HFF-Myc (cell line): ENCODE data around the gene SCARB1.

Experiments used
- DNase-seq: peaks from one replicate; pipeline ENCODE4 v3.0.0-alpha.2; 2011; ENCODE audit warnings: low read depth; ENCODE audit errors: extremely low read depth
- H3K4me3 ChIP-seq: replicated peaks from 2 replicates; pipeline ENCODE4 v1.5.1; 2011; ENCODE audit warnings: low read depth, mild to moderate bottlenecking, control low read depth, low read length
- TF ChIP-seq, protein P1 (sequence below): IDR thresholded peaks from 2 replicates; pipeline ENCODE4 v1.5.1; 2012; ENCODE audit warnings: mild to moderate bottlenecking, low read depth, low read length, control low read depth; ENCODE audit errors: missing control alignments

The SCARB1 gene

DNA sequence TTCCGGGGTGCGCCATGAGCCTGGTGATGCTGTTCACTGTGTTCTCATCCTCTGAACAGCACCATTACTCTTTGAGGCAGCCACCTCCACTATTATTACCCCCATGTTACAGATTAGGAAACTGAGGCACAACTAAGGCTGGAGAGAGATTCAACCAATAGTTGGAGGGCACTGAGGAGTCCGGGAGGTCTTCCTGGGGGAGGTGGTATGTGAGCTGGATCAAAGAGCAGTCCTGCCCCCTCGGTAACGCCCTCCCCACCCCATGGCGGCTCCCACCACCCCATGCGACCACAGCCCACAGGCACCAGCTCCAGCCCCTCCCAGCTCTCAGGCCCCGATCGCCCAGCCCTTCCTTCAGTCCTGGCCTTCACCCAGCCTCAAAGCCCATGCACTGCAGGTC lies 43.5 kb downstream of the SCARB1 start:
- H3K4me3 ChIP-seq, result no peak overlapping the region
- TF ChIP-seq, protein P1, sequence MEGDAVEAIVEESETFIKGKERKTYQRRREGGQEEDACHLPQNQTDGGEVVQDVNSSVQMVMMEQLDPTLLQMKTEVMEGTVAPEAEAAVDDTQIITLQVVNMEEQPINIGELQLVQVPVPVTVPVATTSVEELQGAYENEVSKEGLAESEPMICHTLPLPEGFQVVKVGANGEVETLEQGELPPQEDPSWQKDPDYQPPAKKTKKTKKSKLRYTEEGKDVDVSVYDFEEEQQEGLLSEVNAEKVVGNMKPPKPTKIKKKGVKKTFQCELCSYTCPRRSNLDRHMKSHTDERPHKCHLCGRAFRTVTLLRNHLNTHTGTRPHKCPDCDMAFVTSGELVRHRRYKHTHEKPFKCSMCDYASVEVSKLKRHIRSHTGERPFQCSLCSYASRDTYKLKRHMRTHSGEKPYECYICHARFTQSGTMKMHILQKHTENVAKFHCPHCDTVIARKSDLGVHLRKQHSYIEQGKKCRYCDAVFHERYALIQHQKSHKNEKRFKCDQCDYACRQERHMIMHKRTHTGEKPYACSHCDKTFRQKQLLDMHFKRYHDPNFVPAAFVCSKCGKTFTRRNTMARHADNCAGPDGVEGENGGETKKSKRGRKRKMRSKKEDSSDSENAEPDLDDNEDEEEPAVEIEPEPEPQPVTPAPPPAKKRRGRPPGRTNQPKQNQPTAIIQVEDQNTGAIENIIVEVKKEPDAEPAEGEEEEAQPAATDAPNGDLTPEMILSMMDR, result no peak
- DNase-seq, result no peak

DNA sequence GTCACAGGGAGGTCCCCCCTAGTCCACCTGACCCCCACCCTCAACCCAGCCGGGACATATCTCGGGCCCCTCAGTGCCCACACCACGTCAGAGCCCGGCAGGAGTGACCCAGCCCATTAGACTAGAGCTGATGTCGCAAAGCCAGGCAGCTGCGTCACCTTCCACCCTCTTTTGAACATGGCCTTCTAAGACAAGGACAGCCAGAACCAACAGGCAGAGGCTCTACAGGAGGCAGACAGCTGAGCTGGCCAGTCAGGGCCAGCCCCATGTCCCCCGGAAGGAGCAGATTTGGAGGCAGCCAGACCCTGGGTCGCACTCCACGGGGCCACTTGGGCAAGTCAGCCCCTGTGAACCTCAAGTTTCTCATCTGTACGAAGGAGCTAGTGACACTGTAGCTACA lies 44.1 kb downstream of the SCARB1 start:
- H3K4me3 ChIP-seq, result no peak overlapping the region
- TF ChIP-seq, protein P1, result no peak
- no peak for DNase-seq

GRCh38 chr12:124819080-124819479 lies 44.6 kb downstream of the SCARB1 start:
- DNase-seq, result no peak
- no peak overlapping the region for H3K4me3 ChIP-seq
- TF ChIP-seq, protein P1, result no peak

- DNase-seq, result no peak
- TF ChIP-seq, protein P1, result no peak
- H3K4me3 ChIP-seq, result no peak overlapping the region
These were observed 46.3 kb downstream of the SCARB1 start for GRCh38 chr12:124817076-124818000.

DNA sequence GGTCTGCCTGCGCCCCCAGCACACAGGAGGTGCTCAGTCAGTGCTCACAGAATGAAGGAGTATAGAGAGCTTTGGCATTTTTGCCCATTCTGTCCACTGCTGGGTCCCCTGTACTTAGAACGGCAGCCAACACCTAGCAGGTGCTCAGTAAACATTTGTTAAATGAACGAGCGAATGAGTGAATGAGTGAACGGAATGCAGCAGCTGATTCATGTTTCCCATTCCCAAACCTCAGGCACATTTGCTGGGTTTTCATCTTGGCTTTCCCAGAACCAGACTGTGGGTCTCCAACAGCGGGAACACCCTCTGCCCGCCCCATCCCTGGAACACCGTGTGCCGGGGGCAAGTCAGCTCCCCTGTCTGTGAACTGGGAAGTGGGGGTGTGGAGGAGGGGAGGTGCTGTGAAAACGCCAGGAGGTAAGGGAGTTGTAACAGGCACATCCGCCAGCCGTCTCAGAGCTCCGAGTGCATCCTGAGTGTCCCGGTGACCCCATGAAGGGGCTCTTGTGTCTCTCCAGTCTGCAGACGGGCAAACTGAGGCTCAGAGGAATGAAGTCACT lies 47.3 kb downstream of the SCARB1 start:
- no peak overlapping the region for H3K4me3 ChIP-seq
- TF ChIP-seq, protein P1, result no peak
- DNase-seq, result no peak

DNA sequence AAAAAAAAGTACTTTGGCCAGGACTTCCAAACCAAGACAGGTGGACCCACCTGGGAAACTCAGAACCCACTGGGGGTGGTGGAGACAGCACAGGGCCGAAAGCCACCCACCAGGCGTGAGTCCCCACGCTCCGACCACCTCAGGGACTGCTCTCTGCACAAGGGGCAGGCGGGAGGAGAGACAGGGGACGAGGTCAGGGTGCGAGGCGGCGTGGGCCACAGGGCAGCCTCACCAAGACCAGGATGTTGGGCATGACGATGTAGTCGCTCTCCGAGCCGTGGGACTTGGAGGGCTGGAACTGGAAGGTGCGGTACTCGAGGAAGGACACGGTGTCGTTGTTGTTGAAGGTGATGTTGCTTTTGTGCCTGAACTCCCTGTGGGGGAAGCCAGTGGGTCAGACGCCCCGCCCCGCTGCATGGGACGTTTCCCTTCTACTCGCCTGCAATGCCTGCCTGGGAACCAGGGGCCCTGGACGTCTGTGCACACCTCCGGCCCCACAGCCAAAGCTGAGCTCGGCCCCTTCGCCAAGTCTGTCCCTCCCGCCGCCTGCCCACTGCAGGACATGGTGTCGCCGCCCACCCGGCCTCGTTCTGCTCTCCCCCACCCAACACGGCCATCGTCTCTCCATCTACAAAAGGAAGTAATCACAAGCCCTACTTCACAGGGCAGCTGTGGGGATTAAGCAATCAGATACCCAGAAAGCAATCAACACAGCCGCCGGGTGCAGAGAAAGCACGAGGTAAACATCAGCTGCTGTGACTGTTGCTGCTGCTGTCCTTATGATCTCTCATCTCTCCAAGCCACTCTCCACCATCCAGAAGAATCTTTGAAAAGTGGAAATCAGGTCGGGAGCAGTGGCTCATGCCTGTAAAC lies 48.7 kb downstream of the SCARB1 start:
- TF ChIP-seq, protein P1, result no peak
- DNase-seq, result no peak
- no peak overlapping the region for H3K4me3 ChIP-seq
